Measurements from ENCODE around the gene ZNF43. TPM values are rescaled to one million over a fixed set of nuclear protein-coding genes. Genes with fewer than 3 reads are reported as not detected.
"Not testable (repeated sequence)": the region's sequence is repeated elsewhere in the genome, so short reads cannot be mapped to it uniquely, and the experiment has no call there.

ZNF43 gene
- polyA plus RNA-seq, 1 donor = 56.2 TPM

DNA sequence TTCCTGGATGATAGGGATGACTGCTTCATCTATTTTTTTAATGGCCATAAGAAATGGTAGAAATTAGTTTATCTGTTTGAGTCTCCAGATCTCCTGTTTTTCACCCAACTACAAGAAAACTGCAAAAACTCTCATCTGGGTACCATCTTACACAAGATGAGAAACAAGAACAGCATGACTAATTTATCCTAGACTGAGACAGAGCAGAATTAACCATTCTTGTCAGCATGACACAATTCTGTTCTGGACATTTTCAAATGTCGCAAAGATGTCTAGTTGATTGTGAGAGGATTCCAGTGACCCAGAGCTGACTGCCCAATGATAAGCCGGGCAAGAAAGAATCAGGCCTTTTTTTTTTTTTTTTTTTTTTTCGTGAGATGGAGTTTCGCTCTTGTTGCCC is 12.8 kb downstream of the ZNF43 start:
- no peak for DNase-seq

DNA sequence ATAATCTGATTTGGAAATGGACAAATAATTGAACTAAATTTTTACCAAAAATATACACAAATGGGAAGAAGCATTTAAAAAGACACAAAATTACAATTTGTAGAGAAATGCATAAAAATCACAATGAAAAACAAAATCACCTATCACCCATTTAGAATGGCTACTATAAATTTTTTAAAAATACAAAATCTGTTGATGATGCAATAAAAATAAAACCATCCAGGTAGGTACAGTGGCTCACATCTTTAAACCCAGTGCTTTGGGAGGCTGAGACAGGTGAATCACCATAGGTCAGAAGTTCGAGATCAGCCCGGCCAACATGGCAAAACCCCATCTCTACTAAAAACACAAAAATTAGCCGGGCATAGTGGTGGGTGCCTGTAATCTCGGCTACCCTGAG is 23.5 kb downstream of the ZNF43 start:
- DNase-seq = no peak

DNA sequence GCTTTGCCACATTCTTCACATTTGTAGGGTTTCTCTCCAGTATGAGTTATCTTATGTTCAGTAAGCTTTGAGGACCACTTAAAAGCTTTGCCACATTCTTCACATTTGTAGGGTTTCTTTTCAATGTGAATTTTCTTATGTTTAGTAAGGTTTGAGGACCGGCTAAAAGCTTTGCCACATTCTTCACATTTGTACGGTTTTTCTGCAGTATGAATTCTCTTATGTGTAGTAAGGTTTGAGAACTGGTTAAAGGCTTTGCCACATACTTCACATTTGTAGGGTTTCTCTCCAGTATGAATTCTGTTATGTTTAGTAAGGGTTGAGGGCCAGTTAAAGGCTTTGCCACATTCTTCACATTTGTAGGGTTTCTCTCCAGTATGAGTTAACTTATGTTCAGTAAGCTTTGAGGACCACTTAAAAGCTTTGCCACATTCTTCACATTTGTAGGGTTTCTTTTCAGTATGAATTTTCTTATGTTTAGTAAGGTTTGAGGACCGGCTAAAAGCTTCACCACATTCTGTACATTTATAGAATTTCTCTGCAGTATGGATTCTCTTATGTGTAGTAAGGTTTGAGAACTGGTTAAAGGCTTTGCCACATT is 27.5 kb downstream of the ZNF43 start:
- not testable (repeated sequence) for DNase-seq

DNA sequence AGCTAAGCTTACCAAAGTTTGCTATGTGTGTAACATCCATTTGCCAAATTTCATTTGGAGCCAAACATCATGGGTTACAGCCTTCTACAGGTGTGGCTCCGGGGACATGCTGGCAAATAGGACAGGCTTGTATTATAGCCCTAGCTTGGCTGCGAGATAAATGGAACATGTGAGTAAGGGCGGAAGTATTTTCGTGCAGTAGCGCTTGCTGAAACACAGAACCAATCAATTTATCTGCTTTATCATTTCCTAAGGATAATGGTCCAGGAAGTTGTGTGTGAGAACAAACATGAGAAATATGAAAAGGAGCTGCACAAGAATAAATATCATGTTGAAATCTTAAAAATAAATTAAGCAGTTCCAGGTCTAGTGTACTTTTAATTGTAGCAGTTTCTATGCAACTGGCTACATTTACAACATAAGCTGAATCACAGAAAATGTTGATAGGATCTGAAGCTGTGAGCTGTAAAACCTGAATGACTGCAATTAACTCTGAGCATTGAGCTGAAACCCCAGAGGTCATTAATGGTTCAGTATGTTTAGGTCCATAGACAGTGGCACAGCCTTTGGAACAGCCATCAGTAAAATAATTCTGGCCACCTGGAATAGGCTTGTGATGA is 46.4 kb downstream of the ZNF43 start:
- peak; percentile 44 for DNase-seq

DNA sequence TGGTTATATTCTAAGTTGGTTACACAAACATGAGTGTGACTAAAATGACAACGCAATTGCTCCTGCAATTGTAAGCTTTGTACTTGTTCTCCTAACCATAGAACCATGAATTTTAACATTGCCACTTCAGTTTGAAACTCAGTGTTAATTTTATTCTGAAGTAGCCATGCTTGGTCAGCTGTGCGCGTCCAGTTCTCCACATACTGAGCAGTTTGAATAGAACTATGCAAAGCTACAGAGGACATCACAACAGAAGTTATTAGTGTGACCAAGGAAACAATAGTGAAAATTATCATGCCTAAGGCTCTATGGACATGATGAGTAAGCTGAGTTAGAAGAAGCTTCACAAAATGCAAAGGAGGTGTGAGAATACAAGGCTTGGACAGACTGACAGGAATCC is 49.0 kb downstream of the ZNF43 start:
- no peak for DNase-seq

DNA sequence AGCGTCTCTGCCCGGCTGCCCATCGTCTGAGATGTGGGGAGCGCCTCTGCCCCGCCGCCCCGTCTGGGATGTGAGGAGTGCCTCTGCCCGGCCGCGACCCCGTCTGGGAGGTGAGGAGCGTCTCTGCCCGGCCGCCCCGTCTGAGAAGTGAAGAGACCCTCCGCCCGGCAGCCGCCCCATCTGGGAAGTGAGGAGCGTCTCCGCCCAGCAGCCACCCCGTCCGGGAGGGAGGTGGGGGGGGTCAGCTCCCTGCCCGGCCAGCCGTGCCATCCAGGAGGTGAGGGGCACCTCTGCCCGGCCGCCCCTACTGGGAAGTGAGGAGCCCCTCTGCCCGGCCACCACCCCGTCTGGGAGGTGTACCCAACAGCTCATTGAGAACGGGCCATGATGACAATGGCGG is 60.2 kb downstream of the ZNF43 start:
- DNase-seq = not testable (repeated sequence)

DNA sequence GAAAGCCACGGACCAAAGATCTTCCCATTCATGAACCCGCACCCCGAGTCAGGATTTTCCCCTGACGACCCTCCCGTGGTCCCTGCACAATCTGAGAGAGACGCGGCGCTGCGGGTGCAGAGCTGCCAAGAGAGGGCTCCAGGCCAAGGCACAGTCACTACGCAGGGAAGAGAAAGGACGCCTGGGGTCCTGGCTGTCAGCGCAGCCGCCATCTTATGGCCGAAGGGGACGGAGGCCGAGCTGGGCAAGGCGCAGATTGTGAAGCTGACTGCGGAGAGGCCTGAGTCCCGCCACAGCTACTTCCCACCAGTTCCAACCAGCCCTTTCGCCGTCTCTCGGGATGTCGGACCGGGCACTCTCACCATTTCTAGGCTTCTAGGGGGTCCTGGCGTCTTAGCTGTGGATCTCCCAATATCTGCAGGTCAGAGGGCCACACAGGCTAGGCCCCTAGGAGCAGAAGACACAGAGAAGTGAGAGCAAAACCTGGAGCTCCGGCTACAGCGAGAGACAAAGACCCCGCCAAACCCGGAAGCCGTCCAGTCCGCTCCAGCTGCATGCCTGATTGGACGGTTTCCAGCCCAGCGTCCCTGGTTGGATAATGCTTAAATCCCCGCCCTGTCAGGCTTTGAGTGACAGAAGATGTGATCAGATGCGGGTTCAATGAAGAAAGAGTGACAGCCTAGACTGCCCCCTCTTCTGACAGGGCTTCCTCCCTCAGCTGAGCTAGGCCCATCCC is 68.7 kb downstream of the ZNF43 start, which contains the start of gene ZNF100:
ZNF100 (minus strand) TSS at position 515 of the 736 bp plus-strand sequence; CDS start at position 365, 150 bp downstream.
- peak; percentile 93 for DNase-seq

DNA sequence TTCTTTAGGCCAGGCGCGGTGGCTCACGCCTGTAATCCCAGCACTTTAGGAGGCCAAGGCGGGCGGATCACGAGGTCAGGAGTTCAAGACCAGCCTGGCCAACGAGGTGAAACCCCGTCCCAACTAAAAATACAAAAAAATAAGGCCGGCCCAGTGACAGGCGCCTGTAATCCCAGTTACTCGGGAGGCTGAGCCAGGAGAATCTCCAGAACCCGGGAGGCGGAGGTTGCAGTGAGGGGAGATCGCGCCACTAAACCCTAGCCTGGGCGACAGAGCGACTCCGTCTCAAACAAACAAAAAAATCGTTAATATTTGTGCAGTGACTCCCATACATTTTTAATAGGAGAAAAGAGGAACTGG is 69.3 kb downstream of the ZNF43 start:
- not testable (repeated sequence) for DNase-seq

DNA sequence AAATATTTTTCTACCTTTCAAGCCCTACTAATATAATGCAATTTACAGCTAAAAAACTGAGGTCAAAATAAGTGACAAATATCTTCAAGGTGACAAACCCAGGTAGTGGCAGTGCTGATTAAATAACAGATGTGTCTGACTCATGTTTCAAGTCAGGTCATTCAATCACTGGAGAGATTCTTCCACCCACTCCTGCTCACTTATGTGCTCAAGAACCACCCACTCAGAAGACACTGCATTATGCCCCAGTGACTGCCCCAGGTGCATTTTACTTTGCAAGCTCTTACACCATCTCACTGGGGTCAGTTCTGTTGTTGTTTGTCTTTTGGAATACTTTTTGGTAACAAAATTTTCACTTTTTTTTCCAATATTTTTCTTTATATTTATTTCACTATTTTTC is 70.8 kb downstream of the ZNF43 start:
- no peak for DNase-seq

DNA sequence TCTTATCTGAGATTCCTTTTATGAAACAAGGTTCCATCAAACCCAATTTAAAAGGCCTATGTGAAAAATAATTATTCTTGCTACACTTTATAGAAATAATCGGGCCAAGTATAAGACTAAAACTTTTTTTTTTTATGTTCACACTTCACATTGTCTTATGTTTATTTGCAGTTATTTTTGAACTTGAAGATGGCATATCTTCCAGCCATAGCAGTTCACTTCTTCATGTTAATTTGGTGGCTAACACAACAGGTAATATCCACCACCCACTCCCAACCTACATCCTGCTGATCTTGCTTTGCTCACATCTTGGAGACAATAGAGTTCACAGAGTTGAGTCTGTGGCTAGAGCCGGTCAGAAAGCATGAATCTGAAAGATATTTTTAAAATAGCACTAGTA is 74.4 kb downstream of the ZNF43 start:
- DNase-seq = not testable (repeated sequence)

DNA sequence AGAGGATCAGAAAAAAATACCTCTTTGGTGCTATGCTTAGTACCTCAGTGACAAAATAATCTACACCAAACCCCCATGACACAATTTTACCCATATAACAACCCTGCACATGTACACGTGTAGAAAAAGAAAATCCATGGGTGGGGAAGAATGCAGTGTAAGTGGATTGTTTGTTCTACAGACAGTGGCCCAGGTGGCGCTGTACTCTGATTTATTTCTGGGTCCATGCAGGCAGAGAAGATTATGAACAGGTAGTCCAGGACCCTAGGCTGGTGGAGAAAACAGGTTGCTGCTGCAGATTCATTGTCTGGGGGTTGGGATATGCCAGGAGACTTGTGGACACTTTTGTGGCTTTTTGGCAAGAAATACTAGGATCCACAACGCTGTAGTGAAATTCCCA is 77.7 kb downstream of the ZNF43 start:
- DNase-seq = no peak

DNA sequence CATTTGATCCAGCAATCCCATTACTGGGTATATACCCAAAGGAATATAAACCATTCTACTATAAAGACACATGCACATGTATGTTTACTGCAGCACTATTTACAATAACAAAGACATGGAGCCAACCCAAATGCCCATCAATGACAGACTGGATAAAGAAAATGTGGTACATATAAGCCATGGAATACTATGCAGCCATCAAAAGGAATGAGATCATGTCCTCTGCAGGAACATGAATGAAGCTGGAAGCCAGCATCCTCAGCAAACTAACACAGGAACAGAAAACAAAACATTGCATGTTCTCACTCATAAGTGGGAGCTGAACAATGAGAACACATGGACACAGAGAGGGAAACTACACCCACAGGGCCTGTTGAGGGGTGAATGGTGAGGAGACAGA is 80.4 kb downstream of the ZNF43 start:
- not testable (repeated sequence) for DNase-seq

Other genes starting within 250 kb of the ZNF43 start
- 20.8 TPM for gene ZNF100, start 68.6 kb downstream of the ZNF43 start, polyA plus RNA-seq (ENCODE audit: insufficient read length)
- gene ZNF208, start 174.8 kb upstream of the ZNF43 start, polyA plus RNA-seq (ENCODE audit: insufficient read length) = 4.9 TPM
- gene ZNF257, start 216.3 kb upstream of the ZNF43 start, polyA plus RNA-seq (ENCODE audit: insufficient read length) = 8.1 TPM

Data from left kidney (tissue), 2 donors.